ENCODE data around the gene MOCOS. TPM values are rescaled to one million over a fixed set of nuclear protein-coding genes. Genes with fewer than 3 reads are reported as not detected.

The MOCOS gene
- total and polyA plus RNA-seq, 2 of the 13 experiments (the other 11 are each of a cell fraction or from before 2014, with no cell fraction given) = 7.7 to 15.4 TPM

- TF ChIP-seq RBM39 (IDR thresholded peaks at IDR 0.05; ENCODE audit: low read depth, low read length, poor library complexity, severe bottlenecking) = no peak
- TF ChIP-seq ZBTB10 (CRISPR knock-in tag; IDR thresholded peaks at IDR 0.05; ENCODE audit: borderline replicate concordance) = no peak
- peak; percentile 66 for TF ChIP-seq SKI (IDR thresholded peaks at IDR 0.05; ENCODE audit: partially characterized antibody)
- no peak for TF ChIP-seq ZNF296 (CRISPR knock-in tag; conservative IDR thresholded peaks at IDR 0.05)
- no peak for TF ChIP-seq SMARCC2 (IDR thresholded peaks at IDR 0.05)
- TF ChIP-seq ZNF619 (CRISPR knock-in tag; IDR thresholded peaks at IDR 0.05) = no peak
- TF ChIP-seq MXD4 (CRISPR knock-in tag; IDR thresholded peaks at IDR 0.05) = peak; percentile 65
- no peak for TF ChIP-seq ZC3H13 (CRISPR knock-in tag; IDR thresholded peaks at IDR 0.05)
- peak; percentile 52; the same call in 1 of the 2 replicates for TF ChIP-seq DNMT3B (CRISPR knock-in tag; conservative IDR thresholded peaks at IDR 0.05)
- TF ChIP-seq ZNF792 (CRISPR knock-in tag; IDR thresholded peaks at IDR 0.05) = peak; percentile 63
- no peak for TF ChIP-seq MTERF4 (CRISPR knock-in tag; IDR thresholded peaks at IDR 0.05)
- TF ChIP-seq, protein P1, sequence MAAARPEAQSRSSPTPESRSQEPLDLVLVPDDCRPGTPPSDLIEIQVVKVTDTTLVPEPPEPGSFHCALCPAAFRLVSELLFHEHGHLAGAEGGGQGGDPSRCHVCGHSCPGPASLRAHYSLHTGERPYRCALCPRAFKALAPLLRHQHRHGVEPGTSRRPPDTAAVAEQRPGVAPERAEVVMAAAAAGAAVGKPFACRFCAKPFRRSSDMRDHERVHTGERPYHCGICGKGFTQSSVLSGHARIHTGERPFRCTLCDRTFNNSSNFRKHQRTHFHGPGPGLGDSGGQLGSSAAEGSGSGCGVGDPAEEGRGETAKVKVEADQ (CRISPR knock-in tag; IDR thresholded peaks at IDR 0.05; ENCODE audit: borderline replicate concordance) = peak; percentile 45; the same call in 1 of the 2 replicates
- TF ChIP-seq ZNF136 (CRISPR knock-in tag; IDR thresholded peaks at IDR 0.05; ENCODE audit: low read depth) = 0 out of 2 replicates have a peak, but pooled peaks have one; percentile 60
- TF ChIP-seq ZNF768 (CRISPR knock-in tag; IDR thresholded peaks at IDR 0.05) = no peak
- TF ChIP-seq TBX3 (IDR thresholded peaks at IDR 0.05; ENCODE audit: borderline replicate concordance) = peak; percentile 70
- peak; percentile 73; the same call in 1 of the 2 replicates for TF ChIP-seq YEATS2 (CRISPR knock-in tag; IDR thresholded peaks at IDR 0.05; ENCODE audit: borderline replicate concordance)
- TF ChIP-seq MXI1 (IDR thresholded peaks at IDR 0.05; ENCODE audit: borderline replicate concordance, low read depth, low read length) = peak; percentile 91; the same call in 1 of the 3 replicates
- TF ChIP-seq ZNF451 (CRISPR knock-in tag; IDR thresholded peaks at IDR 0.05) = 0 out of 2 replicates have a peak, but pooled peaks have one; percentile 39
- peak; percentile 92 for TF ChIP-seq MED1 (CRISPR knock-in tag; IDR thresholded peaks at IDR 0.05)
- TF ChIP-seq GPN1 (CRISPR knock-in tag; IDR thresholded peaks at IDR 0.05; ENCODE audit: borderline replicate concordance) = no peak
- TF ChIP-seq ZBTB21 (CRISPR knock-in tag; IDR thresholded peaks at IDR 0.05) = peak; percentile 41; the same call in 1 of the 2 replicates
- TF ChIP-seq CBX1 (IDR thresholded peaks at IDR 0.05; ENCODE audit: low read depth) = peak; percentile 86
- peak; percentile 61; the same call in 1 of the 2 replicates for TF ChIP-seq ZNF501 (CRISPR knock-in tag; IDR thresholded peaks at IDR 0.05)
- peak; percentile 90 for TF ChIP-seq ZNF205 (CRISPR knock-in tag; IDR thresholded peaks at IDR 0.05)
- TF ChIP-seq THAP8 (CRISPR knock-in tag; IDR thresholded peaks at IDR 0.05; ENCODE audit: borderline replicate concordance) = no peak
- peak; percentile 99 for TF ChIP-seq HNF4G (IDR thresholded peaks at IDR 0.05; ENCODE audit: borderline replicate concordance, low read depth, low read length)
- TF ChIP-seq HNF4G (CRISPR knock-in tag; IDR thresholded peaks at IDR 0.05; ENCODE audit: borderline replicate concordance, low read depth) = peak; percentile 96
- TF ChIP-seq FOXK1 (CRISPR knock-in tag; IDR thresholded peaks at IDR 0.05; ENCODE audit: borderline replicate concordance, low read depth) = peak; percentile 71; the same call in 1 of the 2 replicates
These were observed 11.1 kb upstream of the MOCOS start (continued) for GRCh38 chr18:36176177-36176584.
